Neural cell (in vitro differentiated cells): Measurements from ENCODE around the gene INPP4B. TPM values are rescaled to one million over a fixed set of nuclear protein-coding genes. Genes with fewer than 3 reads are reported as not detected.

Experiments
- H2AFZ ChIP-seq: fragments of 200-600, 300-800 bp; sonication (generic), shearing (Covaris generic); 2 replicates; pipeline ENCODE4 v1.6.0; 2014; ENCODE audit warnings: low read depth, mild to moderate bottlenecking, antibody characterized with exemption, low read length, moderate library complexity
- H3F3A ChIP-seq: fragments of 200-600 bp; shearing (Covaris generic); 2 replicates; pipeline ENCODE4 v1.6.1; 2016; ENCODE audit warnings: mild to moderate bottlenecking, moderate library complexity, mixed read lengths, antibody characterized with exemption, low read length; ENCODE audit not compliant: insufficient read depth, poor library complexity, severe bottlenecking
- H3K27ac ChIP-seq: fragments of 200-600, 300-800 bp; sonication (generic), shearing (Covaris generic); 2 replicates; pipeline ENCODE4 v1.5.1; 2014; ENCODE audit warnings: mild to moderate bottlenecking, low read length, moderate library complexity
- H3K27me3 ChIP-seq: fragments of 300-800, 200-600 bp; sonication (generic), shearing (Covaris generic); 2 replicates; pipeline ENCODE4 v1.6.0; 2014; ENCODE audit warnings: mild to moderate bottlenecking, low read depth, low read length, moderate library complexity; ENCODE audit not compliant: insufficient read depth
- H3K36me3 ChIP-seq: fragments of 300-800, 200-600 bp; sonication (generic), shearing (Covaris generic); 2 replicates; pipeline ENCODE4 v1.5.1; 2014; ENCODE audit warnings: mild to moderate bottlenecking, antibody characterized with exemption, low read length, moderate library complexity; ENCODE audit not compliant: insufficient read depth
- H3K4me2 ChIP-seq: fragments of 300-800, 200-600 bp; sonication (generic), shearing (Covaris generic); 2 replicates; pipeline ENCODE4 v1.6.0; 2014; ENCODE audit warnings: mild to moderate bottlenecking, low read length
- H3K4me3 ChIP-seq: fragments of 300-800, 200-600 bp; sonication (generic), shearing (Covaris generic); 2 replicates; pipeline ENCODE4 v1.5.1; 2014; ENCODE audit warnings: mild to moderate bottlenecking, low read length, moderate library complexity
- H3K79me2 ChIP-seq: fragments of 200-600 bp; shearing (Covaris generic); replicated peaks from 2 replicates; pipeline ENCODE4 v1.6.0; 2014; ENCODE audit warnings: mild to moderate bottlenecking, low read length, moderate library complexity; ENCODE audit not compliant: insufficient read depth
- H3K9ac ChIP-seq: fragments of 300-800, 200-600 bp; sonication (generic), shearing (Covaris generic); 2 replicates; pipeline ENCODE4 v1.6.1; 2016; ENCODE audit warnings: mild to moderate bottlenecking, low read length, mixed read lengths
- H3K9me2 ChIP-seq: fragments of 200-600 bp; shearing (Covaris generic); 2 replicates; pipeline ENCODE4 v1.6.1; 2016; ENCODE audit warnings: mild to moderate bottlenecking, low read length, mixed read lengths; ENCODE audit not compliant: insufficient read depth
- H3K9me3 ChIP-seq: fragments of 200-600, 300-800 bp; sonication (generic), shearing (Covaris generic); 2 replicates; pipeline ENCODE4 v1.6.1; 2016; ENCODE audit warnings: mild to moderate bottlenecking, mixed run types, low read length, moderate library complexity, mixed read lengths
- H4K20me1 ChIP-seq: fragments of 200-600 bp; shearing (Covaris generic); 2 replicates; pipeline ENCODE4 v1.6.1; 2016; ENCODE audit warnings: mild to moderate bottlenecking, mixed run types; ENCODE audit not compliant: insufficient read depth
- EP300 ChIP-seq: fragments of 450-650 bp; conservative IDR thresholded peaks from 2 replicates; pipeline ENCODE4 v1.6.1; 2014; ENCODE audit warnings: antibody characterized with exemption, mild to moderate bottlenecking, moderate library complexity; ENCODE audit not compliant: poor library complexity, severe bottlenecking
- EZH2 ChIP-seq: fragments of 200-600, 300-800 bp; shearing (Covaris generic), sonication (generic); IDR thresholded peaks from 2 replicates; pipeline ENCODE4 v1.6.1; 2014; ENCODE audit warnings: antibody characterized with exemption, low read length, borderline replicate concordance, mild to moderate bottlenecking; ENCODE audit not compliant: insufficient read depth, poor library complexity, severe bottlenecking
- MXI1 ChIP-seq: fragments of 450-650 bp; conservative IDR thresholded peaks from 2 replicates; pipeline ENCODE4 v1.6.1; 2014; ENCODE audit warnings: antibody characterized with exemption, mild to moderate bottlenecking; ENCODE audit not compliant: poor library complexity, severe bottlenecking
- POLR2AphosphoS5 ChIP-seq: IDR thresholded peaks from 2 replicates; pipeline ENCODE4 v1.6.1; 2012
- RAD21 ChIP-seq: fragments of 450-650 bp; conservative IDR thresholded peaks from 2 replicates; pipeline ENCODE4 v1.6.1; 2014; ENCODE audit warnings: antibody characterized with exemption, mild to moderate bottlenecking, moderate library complexity
- REST ChIP-seq: IDR thresholded peaks from 2 replicates; pipeline ENCODE4 v1.6.1; 2012; ENCODE audit warnings: borderline replicate concordance
- SMC3 ChIP-seq: fragments of 450-650 bp; conservative IDR thresholded peaks from 2 replicates; pipeline ENCODE4 v1.6.1; 2014; ENCODE audit warnings: antibody characterized with exemption, mild to moderate bottlenecking, moderate library complexity; ENCODE audit not compliant: poor library complexity
- TAF1 ChIP-seq: IDR thresholded peaks from 2 replicates; pipeline ENCODE4 v1.6.1; 2012; ENCODE audit warnings: low read depth
- polyA plus RNA-seq: library from polyadenylated mRNA; depleted of rRNA; stranded (reverse); fragments of >200 nt; gene quantifications from 2 replicates; pipeline ENCODE4 v1.2.3, GENCODE V29; 2014
- TF ChIP-seq, protein P1 (sequence below): fragments of 450-650 bp; IDR thresholded peaks from 2 replicates; pipeline ENCODE4 v1.5.1; 2014; ENCODE audit warnings: antibody characterized with exemption, mild to moderate bottlenecking, moderate library complexity; ENCODE audit not compliant: poor library complexity, severe bottlenecking

Gene INPP4B
- polyA plus RNA-seq, 1 donor from 2014 or later, result 0.30 TPM

- no peaks in the 10 kb centered on the region for H3K36me3 ChIP-seq
- H3K79me2 ChIP-seq, result no peaks in the 10 kb centered on the region
- no peak overlapping the region for H3K4me2 ChIP-seq
- H2AFZ ChIP-seq, result no peak overlapping the region
- no peaks in the 10 kb centered on the region for H3F3A ChIP-seq
- H4K20me1 ChIP-seq, result no peaks in the 10 kb centered on the region
- H3K9me3 ChIP-seq, result no peaks in the 10 kb centered on the region
- no peak overlapping the region for H3K9ac ChIP-seq
- no peak overlapping the region for H3K4me3 ChIP-seq
- H3K27ac ChIP-seq, result no peak overlapping the region
- H3K9me2 ChIP-seq, result no peaks in the 10 kb centered on the region
- TF ChIP-seq, protein P1, sequence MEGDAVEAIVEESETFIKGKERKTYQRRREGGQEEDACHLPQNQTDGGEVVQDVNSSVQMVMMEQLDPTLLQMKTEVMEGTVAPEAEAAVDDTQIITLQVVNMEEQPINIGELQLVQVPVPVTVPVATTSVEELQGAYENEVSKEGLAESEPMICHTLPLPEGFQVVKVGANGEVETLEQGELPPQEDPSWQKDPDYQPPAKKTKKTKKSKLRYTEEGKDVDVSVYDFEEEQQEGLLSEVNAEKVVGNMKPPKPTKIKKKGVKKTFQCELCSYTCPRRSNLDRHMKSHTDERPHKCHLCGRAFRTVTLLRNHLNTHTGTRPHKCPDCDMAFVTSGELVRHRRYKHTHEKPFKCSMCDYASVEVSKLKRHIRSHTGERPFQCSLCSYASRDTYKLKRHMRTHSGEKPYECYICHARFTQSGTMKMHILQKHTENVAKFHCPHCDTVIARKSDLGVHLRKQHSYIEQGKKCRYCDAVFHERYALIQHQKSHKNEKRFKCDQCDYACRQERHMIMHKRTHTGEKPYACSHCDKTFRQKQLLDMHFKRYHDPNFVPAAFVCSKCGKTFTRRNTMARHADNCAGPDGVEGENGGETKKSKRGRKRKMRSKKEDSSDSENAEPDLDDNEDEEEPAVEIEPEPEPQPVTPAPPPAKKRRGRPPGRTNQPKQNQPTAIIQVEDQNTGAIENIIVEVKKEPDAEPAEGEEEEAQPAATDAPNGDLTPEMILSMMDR, result no peak
- TF ChIP-seq EP300, result no peak
- TF ChIP-seq POLR2AphosphoS5, result no peak
- TF ChIP-seq REST, result no peak
- TF ChIP-seq SMC3, result no peak
- TF ChIP-seq RAD21, result no peak
- no peak for TF ChIP-seq EZH2
- TF ChIP-seq MXI1, result no peak
- TF ChIP-seq TAF1, result no peak
- no peaks in the 10 kb centered on the region for H3K27me3 ChIP-seq
These were observed 19.4 kb downstream of the INPP4B start for GRCh38 chr4:142826503-142827241.

DNA sequence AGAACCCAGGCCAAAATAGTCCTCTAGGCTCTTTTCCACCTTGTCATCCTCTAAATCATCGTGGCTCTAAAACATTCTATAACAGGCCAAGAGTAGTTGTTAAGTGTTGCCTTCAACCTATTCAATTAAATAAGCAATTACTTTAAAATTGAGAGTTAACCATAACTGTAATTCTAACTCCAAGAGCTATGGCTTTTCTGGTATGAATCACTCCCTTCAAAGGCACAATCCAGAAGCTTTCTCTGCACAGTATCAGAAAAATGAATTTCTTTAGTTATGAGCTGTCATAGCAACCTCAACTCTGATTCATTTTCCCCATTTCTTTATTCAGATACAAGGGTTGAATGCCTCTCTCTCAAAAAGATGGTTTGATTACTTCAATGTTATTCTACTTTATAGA, 21.7 kb downstream of the INPP4B start:
- H3F3A ChIP-seq, result no peaks in the 10 kb centered on the region
- H3K36me3 ChIP-seq, result no peaks in the 10 kb centered on the region
- H3K4me3 ChIP-seq, result no peak overlapping the region
- no peaks in the 10 kb centered on the region for H3K27me3 ChIP-seq
- H3K4me2 ChIP-seq, result no peak overlapping the region
- H3K9me2 ChIP-seq, result no peaks in the 10 kb centered on the region
- no peaks in the 10 kb centered on the region for H3K9me3 ChIP-seq
- H4K20me1 ChIP-seq, result no peaks in the 10 kb centered on the region
- H2AFZ ChIP-seq, result no peak overlapping the region
- no peak overlapping the region for H3K9ac ChIP-seq
- H3K79me2 ChIP-seq, result no peaks in the 10 kb centered on the region
- no peak overlapping the region for H3K27ac ChIP-seq
- TF ChIP-seq EP300 (no peak), EZH2 (no peak), REST (no peak), SMC3 (no peak), POLR2AphosphoS5 (no peak)
- TF ChIP-seq, protein P1, result no peak
